ENCODE results near the gene RCBTB2. TPM values are rescaled to one million over a fixed set of nuclear protein-coding genes. Genes with fewer than 3 reads are reported as not detected.

Gene RCBTB2
- total RNA-seq, 3 donors from 2014 or later = 10.8 to 16.1 (median 14.9) TPM

DNA sequence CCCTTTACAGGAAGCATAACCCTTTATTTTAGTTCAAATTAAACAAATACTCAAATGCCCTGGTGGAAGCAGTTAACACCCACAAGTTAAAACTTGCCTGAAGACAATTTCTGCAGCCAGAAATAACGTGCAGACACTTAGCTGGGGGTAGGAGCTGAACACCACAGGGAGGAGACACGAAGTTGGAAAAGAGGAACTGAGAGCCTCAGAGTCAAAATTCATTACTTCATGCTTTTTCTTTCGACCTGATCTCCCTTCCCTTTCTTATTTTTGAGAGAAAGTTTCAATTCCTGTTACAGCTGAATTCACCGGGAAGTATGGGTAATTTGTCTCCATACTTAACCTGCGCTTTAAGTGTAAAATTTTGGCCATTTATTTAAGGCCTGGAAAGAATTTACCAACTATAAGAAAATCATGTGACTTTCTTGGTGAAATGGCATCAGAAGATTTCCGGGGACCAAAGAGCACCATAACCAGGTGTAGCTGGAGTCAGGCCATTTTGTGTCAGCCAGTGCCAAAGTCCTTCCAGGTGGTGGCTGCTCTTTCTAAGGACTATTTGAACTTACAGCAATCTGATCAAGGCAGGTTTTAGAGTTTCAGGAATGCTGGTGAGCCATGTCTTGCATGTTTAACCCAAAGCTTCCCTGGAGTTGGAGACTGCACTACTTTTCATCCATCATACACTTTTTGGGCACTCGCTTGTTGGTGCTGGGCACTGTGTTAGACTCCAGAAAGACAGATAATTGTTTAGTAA, 46.5 kb upstream of the RCBTB2 start:
- H3K9me3 ChIP-seq = no peaks in the 10 kb centered on the region
- intact Hi-C loops (cut with DNase I; ENCODE audit: low total_unique reads) = no loop called here
- H3K27me3 ChIP-seq = no peaks in the 10 kb centered on the region
- peak overlapping the region; percentile 62 to 71 for H3K27ac ChIP-seq
- no peak for DNase-seq (ENCODE audit: low spot score in 2 of 2)
- TF ChIP-seq, protein P1, sequence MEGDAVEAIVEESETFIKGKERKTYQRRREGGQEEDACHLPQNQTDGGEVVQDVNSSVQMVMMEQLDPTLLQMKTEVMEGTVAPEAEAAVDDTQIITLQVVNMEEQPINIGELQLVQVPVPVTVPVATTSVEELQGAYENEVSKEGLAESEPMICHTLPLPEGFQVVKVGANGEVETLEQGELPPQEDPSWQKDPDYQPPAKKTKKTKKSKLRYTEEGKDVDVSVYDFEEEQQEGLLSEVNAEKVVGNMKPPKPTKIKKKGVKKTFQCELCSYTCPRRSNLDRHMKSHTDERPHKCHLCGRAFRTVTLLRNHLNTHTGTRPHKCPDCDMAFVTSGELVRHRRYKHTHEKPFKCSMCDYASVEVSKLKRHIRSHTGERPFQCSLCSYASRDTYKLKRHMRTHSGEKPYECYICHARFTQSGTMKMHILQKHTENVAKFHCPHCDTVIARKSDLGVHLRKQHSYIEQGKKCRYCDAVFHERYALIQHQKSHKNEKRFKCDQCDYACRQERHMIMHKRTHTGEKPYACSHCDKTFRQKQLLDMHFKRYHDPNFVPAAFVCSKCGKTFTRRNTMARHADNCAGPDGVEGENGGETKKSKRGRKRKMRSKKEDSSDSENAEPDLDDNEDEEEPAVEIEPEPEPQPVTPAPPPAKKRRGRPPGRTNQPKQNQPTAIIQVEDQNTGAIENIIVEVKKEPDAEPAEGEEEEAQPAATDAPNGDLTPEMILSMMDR (IDR thresholded peaks at IDR 0.05) = no peak
- TF ChIP-seq POLR2A (IDR thresholded peaks at IDR 0.05) (no peak), POLR2AphosphoS5 (IDR thresholded peaks at IDR 0.05) (no peak)
- peaks cover 0 to under 1% of the 10 kb centered on the region in 2 donors for H3K4me1 ChIP-seq
- H3K36me3 ChIP-seq = no peaks in the 10 kb centered on the region
- no peak overlapping the region for H3K4me3 ChIP-seq

DNA sequence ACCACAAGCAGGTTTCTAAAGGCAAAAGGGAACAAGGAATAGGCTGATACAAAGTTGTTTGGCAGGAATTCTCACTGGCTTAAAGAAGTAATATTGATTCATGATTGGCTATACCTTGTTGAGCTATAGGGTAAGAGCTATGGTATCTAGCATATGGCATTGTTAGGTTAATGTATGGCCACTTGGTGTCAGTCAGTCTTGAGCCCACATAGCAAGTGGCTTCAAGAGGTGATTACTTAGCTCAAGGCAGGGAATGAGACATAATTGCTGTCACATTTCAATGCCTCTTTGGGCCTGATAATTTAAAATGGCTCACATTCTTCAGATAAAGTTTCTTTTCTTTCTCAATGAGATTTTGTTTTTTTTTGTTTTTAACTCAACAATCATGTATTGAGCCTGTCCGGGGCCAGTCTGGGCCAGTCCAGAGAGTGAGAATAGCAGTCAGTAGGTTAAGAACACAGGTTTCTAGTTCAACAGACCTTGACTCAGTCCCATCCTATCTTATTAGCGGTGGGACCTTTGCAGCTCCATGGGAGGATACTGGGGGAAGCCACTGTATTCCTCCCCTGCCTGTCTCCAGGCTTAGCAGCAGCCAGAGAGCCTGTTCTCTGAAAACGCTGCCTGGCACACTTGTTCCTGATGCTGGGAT, 45.8 kb upstream of the RCBTB2 start:
- Histone ChIP-seq H3K4me3 (no peak overlapping the region), H3K9me3 (no peaks in the 10 kb centered on the region), H3K27me3 (no peaks in the 10 kb centered on the region), H3K4me1 (no peaks in the 10 kb centered on the region), H3K36me3 (no peaks in the 10 kb centered on the region), H3K27ac (peak overlapping the region; percentile 62 to 71)
- TF ChIP-seq POLR2A (IDR thresholded peaks at IDR 0.05) (no peak), POLR2AphosphoS5 (IDR thresholded peaks at IDR 0.05) (no peak)
- TF ChIP-seq, protein P1 (IDR thresholded peaks at IDR 0.05) = no peak
- intact Hi-C loops (cut with DNase I; ENCODE audit: low total_unique reads) = no loop called here
- DNase-seq (ENCODE audit: low spot score in 2 of 2) = no peak

DNA sequence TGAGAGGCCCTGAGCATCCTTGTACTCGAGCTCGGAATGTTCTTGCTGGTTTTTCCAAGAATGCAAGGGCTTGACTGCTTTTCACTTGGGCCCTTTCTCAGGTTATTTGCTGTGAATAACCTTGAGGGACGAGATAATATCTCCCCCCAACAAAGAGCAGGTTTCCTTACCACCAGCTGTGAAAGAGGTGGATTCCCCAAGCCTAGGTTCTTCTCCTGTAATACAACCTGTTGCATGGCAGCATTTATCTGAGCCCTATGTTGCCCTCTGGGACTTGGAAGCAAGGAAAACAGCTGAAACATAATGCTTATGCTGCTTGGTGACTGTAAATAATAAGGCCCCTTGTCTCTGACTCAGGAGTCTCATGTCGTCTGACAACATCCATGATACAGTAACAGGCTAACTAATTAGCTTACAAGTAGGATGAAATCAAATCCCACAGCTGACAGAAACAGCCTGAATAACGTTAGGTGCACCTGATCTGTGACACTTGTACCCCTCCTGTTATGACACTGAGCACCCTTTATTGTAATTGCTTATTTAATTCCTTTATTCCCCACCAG, 43.6 kb upstream of the RCBTB2 start:
- no peak for DNase-seq (ENCODE audit: low spot score in 2 of 2)
- no peaks in the 10 kb centered on the region for H3K9me3 ChIP-seq
- no peaks in the 10 kb centered on the region for H3K4me1 ChIP-seq
- no peaks in the 10 kb centered on the region for H3K27me3 ChIP-seq
- H3K27ac ChIP-seq = no peak overlapping the region
- TF ChIP-seq POLR2AphosphoS5 (IDR thresholded peaks at IDR 0.05) = no peak
- TF ChIP-seq POLR2A (IDR thresholded peaks at IDR 0.05) = no peak
- TF ChIP-seq, protein P1 (IDR thresholded peaks at IDR 0.05) = no peak
- H3K4me3 ChIP-seq = no peak overlapping the region
- intact Hi-C loops (cut with DNase I; ENCODE audit: low total_unique reads) = no loop called here
- H3K36me3 ChIP-seq = no peaks in the 10 kb centered on the region

DNA sequence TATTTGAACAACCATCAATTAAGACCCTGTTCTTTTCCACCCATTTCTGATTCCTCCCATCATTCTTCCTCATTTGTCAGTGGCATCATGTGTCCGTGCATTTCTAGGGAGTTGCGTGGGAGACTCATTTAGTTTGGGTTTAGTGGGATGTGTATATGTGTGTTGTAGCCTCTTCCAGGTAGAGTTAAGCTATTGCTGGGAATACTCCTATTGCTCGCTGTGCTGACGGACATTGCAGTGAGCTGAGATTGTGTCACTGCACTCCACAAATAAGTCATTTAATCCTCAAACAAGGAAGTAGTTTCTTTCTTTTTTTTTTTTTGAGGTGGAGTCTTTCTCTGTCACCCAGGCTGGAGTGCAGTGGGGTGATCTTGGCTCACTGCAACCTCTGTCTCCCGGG, 42.2 kb upstream of the RCBTB2 start:
- no peak for DNase-seq (ENCODE audit: low spot score in 2 of 2)
- peaks cover 0 to 2% of the 10 kb centered on the region in 2 donors for H3K4me1 ChIP-seq
- no peak overlapping the region for H3K27ac ChIP-seq
- intact Hi-C loops (cut with DNase I; ENCODE audit: low total_unique reads) = no loop called here
- no peaks in the 10 kb centered on the region for H3K9me3 ChIP-seq
- H3K36me3 ChIP-seq = no peaks in the 10 kb centered on the region
- no peak overlapping the region for H3K4me3 ChIP-seq
- TF ChIP-seq POLR2AphosphoS5 (IDR thresholded peaks at IDR 0.05) = no peak
- TF ChIP-seq POLR2A (IDR thresholded peaks at IDR 0.05) = no peak
- TF ChIP-seq, protein P1 (IDR thresholded peaks at IDR 0.05) = no peak
- no peaks in the 10 kb centered on the region for H3K27me3 ChIP-seq

All from breast epithelium (tissue), 4 donors.